Uterus (tissue), 4 donors: Measurements from ENCODE around the gene PDE1C. TPM values are rescaled to one million over a fixed set of nuclear protein-coding genes. Genes with fewer than 3 reads are reported as not detected.

Experiments used
- DNase-seq, 2 donors: peaks; one replicate each; pipeline ENCODE4 v3.0.0-alpha.2; 2019 to 2020
- H3K27ac ChIP-seq, 2 donors: fragments of 200-600 bp; sonication (generic); 1 replicate in 1 of 2; 2 replicates in 1 of 2; pipeline ENCODE4 v1.5.1; 2016 to 2018
- H3K27me3 ChIP-seq, 2 donors: fragments of 200-600 bp; sonication (generic); one replicate each; pipeline ENCODE4 v1.5.1; 2018 to 2019; ENCODE audit warnings: control low read depth in 1 of 2
- H3K36me3 ChIP-seq, 2 donors: fragments of 200-600 bp; sonication (generic); one replicate each; pipeline ENCODE4 v1.5.1; 2019; ENCODE audit warnings: control low read depth in 1 of 2
- H3K4me1 ChIP-seq, 2 donors: fragments of 200-600 bp; sonication (generic); one replicate each; pipeline ENCODE4 v1.5.1; 2018 to 2019; ENCODE audit warnings: control low read depth in 1 of 2
- H3K4me3 ChIP-seq, 2 donors: fragments of 200-600 bp; sonication (generic); 1 replicate in 1 of 2; 2 replicates in 1 of 2; pipeline ENCODE4 v1.5.1; 2018 to 2019; ENCODE audit warnings: mild to moderate bottlenecking in 1 of 2
- H3K9me3 ChIP-seq, 2 donors: fragments of 200-600 bp; sonication (generic); one replicate each; pipeline ENCODE4 v1.5.1; 2019; ENCODE audit warnings: control low read depth in 1 of 2
- CTCF ChIP-seq, 4 experiments: fragments of 200-600 bp in 2 of 4; fragments of 450-650 bp in 2 of 4; sonication (generic) in 2 of 4; IDR thresholded peaks; one replicate each; pipeline ENCODE4 v1.5.1; 2016 to 2019; ENCODE audit warnings: antibody characterized with exemption in 4 of 4, mild to moderate bottlenecking in 2 of 4, moderate library complexity in 1 of 4
- POLR2A ChIP-seq, 2 donors: fragments of 450-650 bp; IDR thresholded peaks; one replicate each; pipeline ENCODE4 v1.6.1; 2016; ENCODE audit warnings: antibody characterized with exemption in 2 of 2, mild to moderate bottlenecking in 1 of 2, moderate library complexity in 1 of 2
- intact Hi-C: fragments of 100-400 bp; cut with DNase I; formaldehyde crosslinking; loops from one replicate; pipeline ENCODE4 v1.15.1; 2023; ENCODE audit warnings: low total_unique reads
- total RNA-seq, 4 donors: library from RNA; depleted of rRNA in 3 of 4; stranded (reverse); fragments of >200 nt in 3 of 4; gene quantifications; one replicate each; pipeline versions ENCODE4 v1.1.0 to v1.2.4, GENCODE V29; 2014 to 2023
- donor health status: DM: yes; HTN: yes; CAD: no.

The PDE1C gene
- total RNA-seq, 4 donors from 2014 or later: 5.9 to 26.4 (median 13.7) TPM

GRCh38 chr7:31856337-31856736, 213.9 kb downstream of the PDE1C start:
- H3K4me3 ChIP-seq: no peak overlapping the region
- H3K27ac ChIP-seq: no peak overlapping the region
- H3K4me1 ChIP-seq: no peaks in the 10 kb centered on the region
- DNase-seq: no peak
- no peaks in the 10 kb centered on the region for H3K36me3 ChIP-seq
- intact Hi-C loops: no loop called here
- H3K9me3 ChIP-seq: no peaks in the 10 kb centered on the region
- no peak for TF ChIP-seq CTCF (IDR thresholded peaks at IDR 0.05)
- TF ChIP-seq POLR2A (IDR thresholded peaks at IDR 0.05): no peak
- no peaks in the 10 kb centered on the region for H3K27me3 ChIP-seq

GRCh38 chr7:31855530-31855929, 214.7 kb downstream of the PDE1C start:
- Histone ChIP-seq H3K27me3 (no peaks in the 10 kb centered on the region), H3K4me1 (no peaks in the 10 kb centered on the region), H3K9me3 (no peaks in the 10 kb centered on the region), H3K27ac (no peak overlapping the region), H3K4me3 (no peak overlapping the region), H3K36me3 (no peaks in the 10 kb centered on the region)
- intact Hi-C loops: no loop called here
- no peak for TF ChIP-seq POLR2A (IDR thresholded peaks at IDR 0.05)
- TF ChIP-seq CTCF (IDR thresholded peaks at IDR 0.05): no peak
- DNase-seq: no peak

- intact Hi-C loops: no loop called here
- no peak for DNase-seq
- no peaks in the 10 kb centered on the region for H3K4me1 ChIP-seq
- no peaks in the 10 kb centered on the region for H3K36me3 ChIP-seq
- H3K27ac ChIP-seq: no peak overlapping the region
- no peak overlapping the region for H3K4me3 ChIP-seq
- TF ChIP-seq CTCF (IDR thresholded peaks at IDR 0.05) (no peak), POLR2A (IDR thresholded peaks at IDR 0.05) (no peak)
- H3K27me3 ChIP-seq: no peaks in the 10 kb centered on the region
- no peaks in the 10 kb centered on the region for H3K9me3 ChIP-seq
These were observed 216.8 kb downstream of the PDE1C start for GRCh38 chr7:31853380-31853779.

- no peaks in the 10 kb centered on the region for H3K9me3 ChIP-seq
- no peak for DNase-seq
- no peaks in the 10 kb centered on the region for H3K36me3 ChIP-seq
- intact Hi-C loops: no loop called here
- H3K27ac ChIP-seq: no peak overlapping the region
- no peak for TF ChIP-seq POLR2A (IDR thresholded peaks at IDR 0.05)
- no peaks in the 10 kb centered on the region for H3K27me3 ChIP-seq
- no peaks in the 10 kb centered on the region for H3K4me1 ChIP-seq
- H3K4me3 ChIP-seq: no peak overlapping the region
These were observed 217.7 kb downstream of the PDE1C start for GRCh38 chr7:31852462-31852861.

DNA sequence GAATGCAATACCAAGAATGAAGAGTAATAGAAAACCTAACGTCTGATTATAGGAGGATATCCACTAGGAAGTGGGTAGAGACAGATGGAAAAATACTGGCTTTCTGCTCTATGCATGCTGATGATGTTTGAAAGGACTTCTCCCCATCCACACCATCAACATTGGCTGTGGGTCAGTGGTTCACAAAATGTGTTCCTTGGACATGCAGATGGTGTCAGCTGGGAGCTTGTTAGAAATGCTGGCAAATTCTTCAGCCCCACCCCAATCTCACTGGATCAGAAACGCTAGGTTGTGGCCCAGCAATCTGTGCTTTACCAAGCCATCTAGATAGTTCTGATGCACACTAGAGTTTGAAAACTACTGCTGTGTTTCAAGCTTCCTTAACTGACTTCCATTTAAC, 219.1 kb downstream of the PDE1C start:
- Histone ChIP-seq H3K9me3 (no peaks in the 10 kb centered on the region), H3K27me3 (no peaks in the 10 kb centered on the region), H3K27ac (no peak overlapping the region), H3K4me3 (no peak overlapping the region), H3K36me3 (no peaks in the 10 kb centered on the region), H3K4me1 (no peaks in the 10 kb centered on the region)
- DNase-seq: no peak
- intact Hi-C loops: no loop called here
- TF ChIP-seq CTCF (IDR thresholded peaks at IDR 0.05): no peak

DNA sequence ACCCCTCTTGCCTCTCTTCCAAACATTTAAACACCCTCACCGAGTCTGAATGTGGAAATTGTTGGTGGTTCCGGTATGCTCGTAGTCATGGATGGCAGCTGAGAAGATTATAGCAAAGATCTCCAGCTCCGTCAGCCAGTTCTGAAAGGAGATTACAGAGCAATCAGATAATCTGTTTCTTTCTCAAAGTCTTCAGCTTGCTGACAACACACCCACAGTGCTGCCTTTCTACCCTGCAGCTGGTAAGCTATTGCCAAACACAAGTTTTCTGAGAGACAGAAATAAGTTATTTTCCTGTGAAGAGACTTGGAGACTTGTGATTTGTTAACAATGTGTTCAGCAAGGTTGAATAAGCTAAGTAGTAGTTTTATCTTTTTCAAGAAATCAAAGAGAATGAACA, 219.6 kb downstream of the PDE1C start:
- intact Hi-C loops: no loop called here
- no peak overlapping the region for H3K27ac ChIP-seq
- H3K27me3 ChIP-seq: no peaks in the 10 kb centered on the region
- TF ChIP-seq CTCF (IDR thresholded peaks at IDR 0.05) (no peak), POLR2A (IDR thresholded peaks at IDR 0.05) (no peak)
- no peaks in the 10 kb centered on the region for H3K4me1 ChIP-seq
- DNase-seq: no peak
- H3K36me3 ChIP-seq: no peaks in the 10 kb centered on the region
- no peaks in the 10 kb centered on the region for H3K9me3 ChIP-seq
- H3K4me3 ChIP-seq: no peak overlapping the region
